Thyroid gland (tissue), 4 donors: ENCODE measurements around the gene COMMD9.

Experiments used
- CTCF ChIP-seq, 6 experiments: fragments of 200-600 bp in 3 of 6; fragments of 450-650 bp in 3 of 6; sonication (generic) in 3 of 6; IDR thresholded peaks; one replicate each; pipeline ENCODE4 v1.5.1; 2016 to 2019; ENCODE audit warnings: antibody characterized with exemption in 6 of 6, mild to moderate bottlenecking in 2 of 6, inconsistent platforms in 1 of 6, moderate library complexity in 1 of 6
- POLR2A ChIP-seq, 2 donors: fragments of 450-650 bp; IDR thresholded peaks; one replicate each; pipeline ENCODE4 v1.6.1; 2017; ENCODE audit warnings: antibody characterized with exemption in 2 of 2, mild to moderate bottlenecking in 2 of 2, moderate library complexity in 1 of 2

DNA sequence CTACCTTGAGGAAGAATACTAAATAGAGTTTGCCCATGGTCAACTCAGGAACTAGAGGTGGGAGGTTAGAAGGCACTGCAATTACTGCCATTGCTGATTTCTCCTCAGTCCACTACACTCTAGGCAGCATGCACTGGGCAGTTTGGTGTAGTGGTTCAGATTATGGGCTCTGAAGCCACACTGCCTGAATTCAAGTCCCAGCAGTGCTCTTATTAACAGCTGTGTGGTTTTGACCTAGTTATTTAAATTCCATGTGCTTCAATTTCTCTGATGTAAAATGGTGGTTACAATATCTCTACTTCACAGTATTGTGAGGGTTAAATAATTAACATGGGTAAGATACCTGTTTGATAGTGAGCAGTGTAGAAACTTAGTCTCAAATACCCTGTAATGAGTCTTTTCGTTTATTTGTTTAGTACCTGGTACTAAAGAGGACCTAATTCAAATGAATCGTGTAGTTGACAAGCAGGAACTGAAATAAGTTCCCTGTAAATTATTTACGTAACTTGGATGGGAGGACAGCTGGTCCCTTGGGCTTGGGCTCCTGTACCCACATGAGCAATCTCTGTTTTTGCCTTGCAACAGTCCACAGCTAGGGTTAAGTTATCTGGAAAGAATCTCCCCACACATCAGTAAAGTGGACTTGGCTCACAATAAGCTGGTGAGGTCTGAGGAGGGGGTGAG is 24.7 kb upstream of the COMMD9 start:
- TF ChIP-seq POLR2A (IDR thresholded peaks at IDR 0.05) (no peak), CTCF (IDR thresholded peaks at IDR 0.05) (no peak)
